HUDEP-2 (cell line): ENCODE measurements around the gene SYNGR4.

Experiments
- DNase-seq, 76 experiments: peaks; one replicate each; lab custom pipeline; 2025; ENCODE audit not compliant: unreplicated experiment in 76 of 76; lab: John Stamatoyannopoulos, UW

The SYNGR4 gene

DNA sequence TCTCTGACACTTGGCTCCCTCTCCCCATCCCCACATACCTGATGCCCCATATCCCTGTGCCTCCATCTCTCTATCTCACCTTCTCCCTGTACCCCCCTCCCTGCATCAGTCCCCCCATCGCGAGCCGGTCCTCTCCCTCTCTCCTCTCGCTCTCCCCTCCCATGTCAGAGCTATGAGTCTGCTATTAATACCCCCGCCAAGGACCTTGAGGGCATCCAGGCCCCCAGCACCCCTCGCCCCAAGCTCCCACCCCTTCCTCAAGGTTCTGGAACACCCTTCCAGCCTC lies 30.9 kb downstream of the SYNGR4 start:
- no peak for DNase-seq

- peak in 1 of 76 experiments; percentile 21 for DNase-seq
Measured at GRCh38 chr19:48395499-48395898, 31.3 kb downstream of the SYNGR4 start.

- DNase-seq = peak in 1 of 76 experiments; percentile 20
Measured at GRCh38 chr19:48396016-48396823, 32.1 kb downstream of the SYNGR4 start.

- DNase-seq = no peak
Measured at GRCh38 chr19:48396824-48397176, 32.6 kb downstream of the SYNGR4 start.

- peak in 1 of 76 experiments; percentile 22 for DNase-seq
Measured at GRCh38 chr19:48397263-48398101, 33.3 kb downstream of the SYNGR4 start.

DNA sequence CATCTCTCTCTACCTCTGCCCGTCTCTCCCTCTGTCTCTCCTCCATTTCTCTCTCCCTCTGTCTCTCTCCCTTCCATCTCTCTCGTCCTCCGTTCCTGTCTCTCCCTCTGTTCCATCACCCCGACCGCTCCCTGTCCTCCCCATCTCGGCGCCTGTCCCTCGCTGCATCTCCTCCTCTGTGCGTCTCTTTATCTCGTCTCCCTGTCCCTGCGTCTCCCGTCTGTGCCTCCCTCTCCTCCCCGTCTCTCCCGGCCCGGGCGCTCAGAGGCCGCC lies 33.9 kb downstream of the SYNGR4 start:
- DNase-seq = peak in 11 of 76 experiments; percentile 21 to 59 (median 50)

DNA sequence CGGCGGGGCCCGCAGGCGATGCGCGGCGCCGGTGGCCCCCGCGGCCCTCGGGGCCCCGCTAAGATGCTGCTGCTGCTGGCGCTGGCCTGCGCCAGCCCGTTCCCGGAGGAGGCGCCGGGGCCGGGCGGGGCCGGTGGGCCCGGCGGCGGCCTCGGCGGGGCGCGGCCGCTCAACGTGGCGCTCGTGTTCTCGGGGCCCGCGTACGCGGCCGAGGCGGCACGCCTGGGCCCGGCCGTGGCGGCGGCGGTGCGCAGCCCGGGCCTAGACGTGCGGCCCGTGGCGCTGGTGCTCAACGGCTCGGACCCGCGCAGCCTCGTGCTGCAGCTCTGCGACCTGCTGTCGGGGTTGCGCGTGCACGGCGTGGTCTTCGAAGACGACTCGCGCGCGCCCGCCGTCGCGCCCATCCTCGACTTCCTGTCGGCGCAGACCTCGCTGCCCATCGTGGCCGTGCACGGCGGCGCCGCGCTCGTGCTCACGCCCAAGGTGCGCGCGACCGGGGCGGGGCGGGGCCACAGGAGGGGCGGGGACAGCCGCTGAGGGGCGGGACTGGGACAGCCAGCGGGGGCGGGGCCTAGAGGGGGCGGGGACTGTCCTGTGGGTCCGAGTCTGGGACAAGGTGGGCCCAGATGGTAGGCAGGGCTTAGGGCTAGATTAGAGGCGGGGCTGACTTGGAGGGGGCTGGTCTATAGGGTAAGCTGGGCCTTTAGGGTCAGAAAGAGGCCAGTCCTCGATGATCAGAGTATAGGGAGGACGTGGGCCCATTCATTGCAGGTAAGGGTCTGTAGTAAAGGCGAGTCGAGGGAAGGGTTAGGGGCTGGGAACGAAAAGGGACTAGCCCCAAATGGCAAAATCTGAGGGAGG lies 34.4 kb downstream of the SYNGR4 start:
- DNase-seq = peak in 74 of 76 experiments; percentile 72 to 98 (median 94)

DNA sequence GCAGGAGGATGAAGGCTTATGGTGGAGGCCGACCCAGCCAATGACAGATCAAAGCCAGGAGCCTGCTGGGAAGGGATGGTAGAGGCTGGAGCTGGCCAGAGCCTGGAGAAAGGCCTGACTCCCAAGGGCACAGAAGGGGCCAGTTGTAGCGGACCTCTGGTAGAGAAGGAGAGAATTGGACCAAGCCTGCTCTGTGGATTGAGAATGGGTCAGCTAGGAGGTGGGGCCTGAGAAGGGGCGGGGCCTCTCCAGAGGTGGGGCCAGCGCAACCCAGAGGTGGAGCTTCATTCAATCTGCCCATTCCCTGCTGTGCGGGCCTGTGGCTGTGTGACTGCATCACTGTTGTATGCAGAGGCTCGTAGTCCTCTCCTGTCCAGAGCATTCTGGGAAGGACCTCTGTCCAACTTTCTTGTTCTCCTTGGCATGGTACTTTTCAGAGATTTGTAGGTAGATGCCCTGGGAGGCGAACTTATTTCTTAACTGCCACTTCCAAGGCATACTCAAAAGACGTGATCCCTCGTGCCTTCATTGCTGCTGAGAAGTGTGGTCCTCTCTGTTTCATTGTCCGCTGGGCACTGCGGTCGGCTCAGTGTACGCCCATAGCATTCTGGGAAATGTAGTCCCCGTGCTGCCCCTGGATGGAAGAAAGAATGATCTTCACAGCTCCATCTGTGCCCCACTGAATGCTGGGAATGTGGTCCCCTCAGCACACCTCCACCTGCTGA lies 36.0 kb downstream of the SYNGR4 start:
- peak in 33 of 76 experiments; percentile 16 to 53 (median 32) for DNase-seq

GRCh38 chr19:48401287-48401686 lies 37.1 kb downstream of the SYNGR4 start:
- no peak for DNase-seq

- peak in 40 of 76 experiments; percentile 11 to 68 (median 38) for DNase-seq
Measured at GRCh38 chr19:48403606-48404005, 39.4 kb downstream of the SYNGR4 start.

DNA sequence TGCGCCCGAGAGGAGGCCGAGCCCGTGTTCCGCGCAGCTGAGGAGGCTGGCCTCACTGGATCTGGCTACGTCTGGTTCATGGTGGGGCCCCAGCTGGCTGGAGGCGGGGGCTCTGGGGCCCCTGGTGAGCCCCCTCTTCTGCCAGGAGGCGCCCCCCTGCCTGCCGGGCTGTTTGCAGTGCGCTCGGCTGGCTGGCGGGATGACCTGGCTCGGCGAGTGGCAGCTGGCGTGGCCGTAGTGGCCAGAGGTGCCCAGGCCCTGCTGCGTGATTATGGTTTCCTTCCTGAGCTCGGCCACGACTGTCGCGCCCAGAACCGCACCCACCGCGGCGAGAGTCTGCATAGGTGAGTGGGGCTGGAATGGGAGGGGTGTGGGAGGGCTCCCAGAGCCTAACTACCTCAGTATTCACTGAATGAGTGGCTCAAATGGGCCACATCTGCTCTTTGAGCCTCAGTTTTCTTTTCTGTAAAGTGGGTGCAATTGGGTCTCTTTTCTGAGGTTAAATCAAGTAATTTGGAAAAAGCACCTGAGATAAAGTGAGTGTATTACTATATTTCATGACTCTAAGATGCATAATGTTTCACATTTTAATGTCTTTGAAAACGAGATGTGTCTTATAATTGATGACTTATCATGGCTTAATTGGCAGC lies 41.0 kb downstream of the SYNGR4 start:
- no peak for DNase-seq

DNA sequence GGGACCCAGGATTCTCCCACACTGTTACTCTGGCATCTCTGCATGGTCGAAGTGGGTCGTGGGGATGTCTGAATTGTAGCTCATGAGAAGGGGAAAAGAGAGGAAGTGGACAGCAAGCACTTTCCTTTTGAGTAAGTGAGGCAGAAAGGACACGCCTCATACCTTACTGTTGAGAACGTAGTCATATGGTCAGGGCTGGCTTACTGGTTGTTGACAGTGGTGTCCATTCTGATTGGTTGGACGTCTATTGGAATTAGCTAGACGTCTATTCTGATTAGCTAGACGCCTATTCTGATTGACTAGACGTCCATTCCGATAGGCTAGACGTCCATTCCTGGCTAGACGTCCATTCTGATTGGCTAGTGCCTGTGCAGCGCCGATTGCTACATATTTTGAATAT lies 41.7 kb downstream of the SYNGR4 start:
- DNase-seq = no peak

GRCh38 chr19:48413879-48414587 lies 49.9 kb downstream of the SYNGR4 start:
- no peak for DNase-seq

GRCh38 chr19:48415395-48415794 lies 51.2 kb downstream of the SYNGR4 start:
- peak in 70 of 76 experiments; percentile 36 to 99 (median 91) for DNase-seq

- DNase-seq = no peak
Measured at GRCh38 chr19:48415806-48416221, 51.6 kb downstream of the SYNGR4 start.

GRCh38 chr19:48417421-48417820 lies 53.3 kb downstream of the SYNGR4 start:
- DNase-seq = no peak

- peak in 17 of 76 experiments; percentile 11 to 70 (median 29) for DNase-seq
Measured at GRCh38 chr19:48418317-48419064, 54.3 kb downstream of the SYNGR4 start.

- peak in 53 of 76 experiments; percentile 13 to 72 (median 44) for DNase-seq
Measured at GRCh38 chr19:48419158-48419920, 55.2 kb downstream of the SYNGR4 start.
